Ovary (tissue), 9 donors: ENCODE data around the gene EPS8L3. TPM values are rescaled to one million over a fixed set of nuclear protein-coding genes. Genes with fewer than 3 reads are reported as not detected.

Experiments
- polyA plus RNA-seq, 2 donors: library from polyadenylated mRNA; stranded (reverse); fragments of 200-250 nt in 1 of 2; fragments of 350-450 nt in 1 of 2; fragmentation: Illumina TruSeq in 1 of 2; extraction: RNeasy Lipid Tissue Mini Kit (QIAGEN cat#74804) in 1 of 2; gene quantifications; one replicate each; pipeline ENCODE4 v1.2.3, GENCODE V29; 2013 to 2014
- total RNA-seq, 7 donors: library from RNA; depleted of rRNA in 2 of 7; stranded (reverse); fragments of >200 nt in 2 of 7; fragmentation: NEBNext Ultra II Directional in 3 of 7; extraction: Animal tissue kit (Norgen Biotek cat#: 25700) in 3 of 7; gene quantifications; one replicate each; pipeline versions ENCODE4 v1.1.0 to v1.2.4, GENCODE V29; 2016 to 2023
- donor health status: DM: no; HTN: no; CAD: no; lungs with moderate emphysema.
- donor health status: DM: no; HTN: no; CAD: no.
- donor health status: Bipolar disorder and iron deficiency.
- donor health status: DM: yes; HTN: yes; CAD: no.
- donor health status: DM: no; HTN: no; CAD: no.
- donor health status: DM: yes; HTN: yes; CAD: no.

Gene EPS8L3
- total and polyA plus RNA-seq, 9 donors: 0.05 to 1.9 (median 0.52) TPM; not detected in 2

Other genes starting within 250 kb of the EPS8L3 start
- not detected for gene GPR61, start 224.1 kb downstream of the EPS8L3 start, total RNA-seq
- gene GPR61, start 224.1 kb downstream of the EPS8L3 start, polyA plus RNA-seq: under 1 TPM in 1 of 2 donors, not detected in 1; 0.25 TPM
- gene GNAI3, start 215.3 kb downstream of the EPS8L3 start, total RNA-seq: 1 to 10 TPM; 3.3 to 6.2 (median 4.8) TPM
- gene GNAI3, start 215.3 kb downstream of the EPS8L3 start, polyA plus RNA-seq: 1 to 10 TPM; 3.0 to 4.9 TPM
- not detected for gene GNAT2, start 144.3 kb downstream of the EPS8L3 start, total RNA-seq
- gene GNAT2, start 144.3 kb downstream of the EPS8L3 start, polyA plus RNA-seq: not detected
- 10 to 100 TPM; 40.5 to 86.0 (median 64.8) TPM for gene AMPD2, start 144.1 kb downstream of the EPS8L3 start, total RNA-seq
- 10 to 100 TPM; 19.4 to 25.7 TPM for gene AMPD2, start 144.1 kb downstream of the EPS8L3 start, polyA plus RNA-seq
- gene GSTM4, start 107.8 kb downstream of the EPS8L3 start, total RNA-seq: 10 to 100 TPM; 23.0 to 91.8 (median 47.2) TPM
- gene GSTM4, start 107.8 kb downstream of the EPS8L3 start, polyA plus RNA-seq: 100 to 1,000 TPM in 1 of 2 donors, 10 to 100 TPM in 1; 43.3 to 116 TPM
- 100 to 1,000 TPM; 101 to 318 (median 195) TPM for gene GSTM2, start 95.9 kb downstream of the EPS8L3 start, total RNA-seq
- gene GSTM2, start 95.9 kb downstream of the EPS8L3 start, polyA plus RNA-seq: 100 to 1,000 TPM; 202 to 209 TPM
- 100 to 1,000 TPM in 2 of 7 donors, 10 to 100 TPM in 1, under 1 TPM in 1, not detected in 3; 0.32 to 482 (median 153) TPM for gene GSTM1, start 76.1 kb downstream of the EPS8L3 start, total RNA-seq
- gene GSTM1, start 76.1 kb downstream of the EPS8L3 start, polyA plus RNA-seq: 100 to 1,000 TPM; 169 to 193 TPM
- gene GSTM5, start 51.7 kb downstream of the EPS8L3 start, total RNA-seq: 100 to 1,000 TPM in 3 of 7 donors, 10 to 100 TPM in 4; 18.8 to 183 (median 95.8) TPM
- gene GSTM5, start 51.7 kb downstream of the EPS8L3 start, polyA plus RNA-seq: 100 to 1,000 TPM; 101 to 259 TPM
- gene GSTM3, start 22.9 kb downstream of the EPS8L3 start, total RNA-seq: 100 to 1,000 TPM in 5 of 7 donors, 10 to 100 TPM in 2; 75.8 to 278 (median 135) TPM
- gene GSTM3, start 22.9 kb downstream of the EPS8L3 start, polyA plus RNA-seq: 100 to 1,000 TPM; 229 to 234 TPM
- gene CSF1, start 146.9 kb upstream of the EPS8L3 start, total RNA-seq: 10 to 100 TPM; 24.2 to 57.6 (median 44.3) TPM
- 10 to 100 TPM; 13.1 to 48.6 TPM for gene CSF1, start 146.9 kb upstream of the EPS8L3 start, polyA plus RNA-seq
- 100 to 1,000 TPM in 2 of 7 donors, 10 to 100 TPM in 5; 41.1 to 113 (median 85.8) TPM for gene AHCYL1, start 220.8 kb upstream of the EPS8L3 start, total RNA-seq
- 100 to 1,000 TPM in 1 of 2 donors, 10 to 100 TPM in 1; 41.8 to 103 TPM for gene AHCYL1, start 220.8 kb upstream of the EPS8L3 start, polyA plus RNA-seq